ENCODE measurements around the gene MLYCD. TPM values are rescaled to one million over a fixed set of nuclear protein-coding genes. Genes with fewer than 3 reads are reported as not detected.

MLYCD gene
- polyA plus RNA-seq, 1 donor, result 5.2 TPM

DNA sequence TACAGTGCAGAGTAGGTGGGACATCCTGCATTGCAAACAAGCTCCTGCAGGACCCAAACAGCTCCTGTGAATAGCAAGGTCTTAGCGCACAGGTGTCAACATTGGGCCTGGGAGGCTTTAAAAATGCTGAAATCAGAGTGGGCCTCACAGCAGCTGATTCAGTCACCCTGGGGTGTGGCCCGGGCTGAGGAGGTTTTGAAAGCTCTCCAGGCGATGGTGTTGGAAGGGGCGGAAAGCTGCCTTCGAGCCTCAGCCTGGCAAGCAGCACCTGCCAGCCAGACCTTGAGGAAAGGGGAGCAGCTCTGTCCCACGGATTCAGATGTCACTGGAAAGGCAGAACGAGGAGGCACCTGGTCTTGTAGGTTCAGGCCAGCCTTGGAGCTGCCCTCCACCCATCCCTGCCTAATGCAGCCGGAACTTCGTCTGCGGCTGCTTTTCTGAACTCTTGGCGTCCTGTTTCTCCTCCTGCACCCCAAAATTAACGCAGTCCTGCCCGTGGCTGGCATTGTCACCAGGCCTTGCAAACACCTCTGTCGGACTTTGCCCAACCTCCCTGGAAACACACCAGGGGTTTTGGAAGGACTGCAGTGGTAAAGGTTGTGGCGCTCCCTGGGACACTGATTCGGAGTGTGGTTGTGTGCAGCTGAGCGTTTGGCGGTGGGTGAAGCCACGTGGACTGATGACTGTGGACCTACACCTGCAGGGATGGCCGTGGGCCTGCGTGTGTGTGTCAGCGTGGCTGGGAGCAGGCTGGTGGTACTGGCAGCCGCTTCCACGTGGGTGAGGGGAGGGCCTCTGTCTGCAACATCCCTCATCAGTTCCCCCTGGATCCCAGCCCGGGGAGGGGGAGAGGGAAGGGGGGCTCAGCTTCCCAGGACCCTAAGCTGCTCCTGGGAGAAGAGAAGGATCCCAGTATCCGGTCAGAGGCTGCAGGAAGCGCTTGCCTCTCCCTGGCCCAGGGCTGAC lies 72.5 kb downstream of the MLYCD start:
- no peak for DNase-seq

DNA sequence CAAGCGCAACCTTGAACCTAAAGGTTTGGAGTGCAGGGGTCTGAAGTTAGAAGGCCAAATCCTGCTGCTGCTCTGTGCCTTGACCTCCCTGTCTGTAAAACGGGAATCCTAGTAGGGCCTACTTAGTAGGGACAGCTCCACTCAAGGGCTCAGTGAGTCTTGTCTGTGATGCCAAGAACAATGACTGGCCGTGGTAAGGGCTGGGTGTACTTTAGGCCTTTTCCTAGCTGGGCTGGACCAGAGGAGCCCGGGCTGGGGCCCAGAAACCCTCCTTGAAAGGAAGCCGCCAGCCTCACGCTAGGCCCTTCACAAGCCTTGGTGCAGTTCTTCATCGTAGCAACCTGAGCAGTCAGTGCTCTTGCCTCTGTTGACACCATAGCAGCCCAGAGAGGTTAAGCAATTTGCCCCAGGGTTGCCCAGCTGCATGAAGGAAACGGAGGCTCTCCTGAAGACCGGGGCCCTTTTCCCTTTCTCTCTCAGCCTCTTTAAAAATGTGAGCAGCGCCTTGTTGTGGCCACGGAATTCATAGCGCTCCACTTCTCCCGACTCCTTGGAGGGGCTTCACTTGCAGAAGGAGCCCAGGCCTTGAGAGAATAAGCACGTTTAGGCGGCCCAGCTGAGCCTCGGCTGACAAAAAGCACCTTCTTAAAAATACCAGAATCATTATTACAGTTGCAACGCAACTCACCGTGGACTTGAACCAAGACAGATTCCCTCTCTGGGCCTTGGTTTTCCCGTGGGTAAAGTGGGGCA lies 73.5 kb downstream of the MLYCD start:
- no peak for DNase-seq

DNA sequence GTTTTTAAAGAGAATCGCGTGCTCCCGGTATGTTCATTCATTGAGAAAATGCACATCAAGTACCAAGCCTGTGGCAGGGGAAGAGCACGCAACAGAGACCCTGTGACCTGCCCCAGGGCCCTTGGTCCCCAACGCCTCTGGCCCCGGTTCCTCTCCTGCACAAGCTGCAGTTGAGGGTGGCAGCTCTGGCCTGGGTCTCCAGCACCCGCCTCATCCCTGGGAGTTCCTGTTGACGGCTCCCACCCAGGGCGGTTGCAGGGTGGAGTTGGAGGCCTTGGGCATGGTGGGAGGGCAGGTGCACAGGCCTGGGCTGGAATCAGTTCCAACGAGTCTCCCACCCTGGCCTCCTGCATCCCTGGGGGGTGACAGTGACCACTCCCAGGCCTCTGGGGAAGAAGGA lies 74.2 kb downstream of the MLYCD start:
- no peak for DNase-seq

DNA sequence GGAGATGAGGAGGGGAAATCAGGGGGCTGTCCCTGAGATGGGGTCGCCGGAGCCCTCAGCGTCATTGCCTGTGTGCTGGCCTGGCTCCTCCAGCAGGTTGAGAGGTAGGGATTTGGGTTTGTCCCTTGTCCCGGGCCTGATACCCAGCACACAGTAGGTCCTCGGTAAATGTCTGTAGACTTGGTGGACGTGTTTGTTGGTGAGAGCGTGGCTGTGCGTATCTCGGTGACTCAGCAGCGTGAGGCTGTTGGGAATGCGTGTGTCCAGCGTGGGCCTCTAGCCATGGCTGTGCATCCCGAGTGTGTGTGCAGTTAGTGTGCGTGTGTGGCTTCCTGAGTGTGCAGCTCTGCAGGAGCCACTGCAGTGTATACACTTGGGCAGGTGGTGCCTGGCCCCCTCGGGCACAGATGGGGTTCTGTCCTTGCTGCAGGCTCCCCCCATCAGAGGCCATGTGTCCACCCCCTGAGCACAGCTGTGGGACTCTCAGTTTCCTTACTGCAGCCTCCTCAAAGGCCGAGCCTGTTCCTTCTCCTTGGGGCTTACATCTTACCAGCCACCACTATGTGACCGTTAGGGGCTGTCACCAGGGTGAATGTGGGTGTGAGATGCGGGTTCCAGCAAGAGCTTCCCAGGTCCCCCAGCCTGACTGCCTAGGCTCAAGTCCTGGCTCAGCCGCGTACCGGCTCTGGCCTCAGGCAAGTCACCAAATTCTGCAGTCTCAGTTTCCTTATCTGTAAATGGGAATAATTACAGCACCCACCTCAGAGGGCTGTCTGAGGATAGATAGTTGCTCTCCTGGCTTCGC lies 74.9 kb downstream of the MLYCD start:
- no peak for DNase-seq

DNA sequence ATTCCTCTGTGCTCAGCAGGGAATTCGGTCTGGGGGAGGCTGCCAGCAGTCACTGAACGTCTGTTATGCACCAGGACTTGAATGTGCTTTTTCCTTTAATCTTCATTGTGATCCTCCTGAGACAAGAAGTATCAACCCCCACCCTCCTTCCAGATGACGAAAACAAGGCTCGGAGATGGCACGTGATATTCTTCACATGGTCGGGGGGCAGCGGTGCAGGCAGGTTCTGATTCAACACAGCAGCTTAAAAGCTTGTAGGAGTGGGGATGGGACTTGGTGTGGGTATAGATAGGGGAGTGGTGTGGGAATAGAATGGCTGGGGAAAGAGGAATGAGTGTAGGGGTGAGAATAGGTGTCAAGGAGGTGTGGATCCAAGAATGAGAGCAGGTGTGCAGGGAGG lies 75.6 kb downstream of the MLYCD start:
- no peak for DNase-seq

DNA sequence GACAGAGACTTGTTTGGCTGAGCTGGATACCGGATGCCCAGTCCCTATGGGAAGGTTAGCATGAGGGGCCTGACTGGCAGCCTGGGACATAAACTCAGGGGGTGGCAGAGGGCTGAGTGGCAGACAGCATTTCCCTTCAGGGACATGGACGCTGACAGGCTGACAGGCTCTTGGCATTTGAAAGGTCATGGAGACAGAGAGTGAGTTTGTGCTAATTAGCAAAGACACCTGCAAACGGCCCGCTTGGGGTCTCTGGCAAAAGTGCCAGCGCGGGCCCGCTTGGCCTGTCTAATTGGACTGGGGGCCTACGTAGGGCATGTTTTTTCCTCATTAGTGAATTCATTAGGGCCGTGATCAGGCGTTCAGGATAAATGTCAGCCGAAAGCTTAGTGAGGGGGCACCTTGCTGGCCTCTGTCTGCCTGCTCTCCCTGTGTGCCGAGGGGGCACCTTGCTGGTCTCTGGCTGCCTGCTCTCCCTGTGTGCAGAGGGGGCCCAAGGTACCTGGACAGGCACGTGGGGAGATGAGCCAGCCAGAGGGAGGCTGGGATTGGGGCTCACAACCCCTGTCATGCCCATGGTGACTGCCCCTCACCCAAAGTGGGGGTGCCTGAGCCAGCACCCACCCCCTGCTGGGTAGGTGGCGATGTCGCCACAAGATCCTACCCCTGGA lies 76.8 kb downstream of the MLYCD start:
- no peak for DNase-seq

Other genes starting within 250 kb of the MLYCD start
- 105 TPM for gene HSBP1, start 91.1 kb upstream of the MLYCD start, polyA plus RNA-seq (ENCODE audit: insufficient read length)
- gene OSGIN1, start 54.1 kb downstream of the MLYCD start, polyA plus RNA-seq (ENCODE audit: insufficient read length), result 0.53 TPM
- gene NECAB2, start 69.1 kb downstream of the MLYCD start, polyA plus RNA-seq (ENCODE audit: insufficient read length), result 0.45 TPM
- not detected for gene SLC38A8, start 143.7 kb downstream of the MLYCD start, polyA plus RNA-seq (ENCODE audit: insufficient read length)
- 66.1 TPM for gene MBTPS1, start 217.8 kb downstream of the MLYCD start, polyA plus RNA-seq (ENCODE audit: insufficient read length)
- 13.7 TPM for gene HSDL1, start 246.1 kb downstream of the MLYCD start, polyA plus RNA-seq (ENCODE audit: insufficient read length)
- gene DNAAF1, start 246.2 kb downstream of the MLYCD start, polyA plus RNA-seq (ENCODE audit: insufficient read length), result 0.41 TPM